IPS-20b (cell line): Measurements from ENCODE around the gene CACNA1C.

Experiments used
- H3K27ac ChIP-seq: one replicate; pipeline ENCODE4 v1.5.1; 2013; ENCODE audit warnings: low read length
- H3K27me3 ChIP-seq: 2 replicates; pipeline ENCODE4 v1.6.1; 2013; ENCODE audit warnings: mild to moderate bottlenecking, low read length, inconsistent platforms; ENCODE audit not compliant: insufficient read depth
- H3K36me3 ChIP-seq: 2 replicates; pipeline ENCODE4 v1.6.1; 2013; ENCODE audit warnings: low read depth, mild to moderate bottlenecking, inconsistent platforms, low read length, moderate library complexity; ENCODE audit not compliant: insufficient read depth
- H3K4me1 ChIP-seq: 2 replicates; pipeline ENCODE4 v1.6.1; 2013; ENCODE audit warnings: mild to moderate bottlenecking, control low read depth, inconsistent platforms, low read length, moderate library complexity; ENCODE audit not compliant: insufficient read depth
- H3K4me3 ChIP-seq: 2 replicates; pipeline ENCODE4 v1.5.1; 2013; ENCODE audit warnings: mild to moderate bottlenecking, low read length, inconsistent platforms
- H3K9ac ChIP-seq: 2 replicates; pipeline ENCODE4 v1.6.1; 2013; ENCODE audit warnings: low read depth, mild to moderate bottlenecking, inconsistent platforms, low read length, moderate library complexity
- H3K9me3 ChIP-seq: 2 replicates; pipeline ENCODE4 v1.6.1; 2013; ENCODE audit warnings: mild to moderate bottlenecking, low read depth, low read length, inconsistent platforms; ENCODE audit not compliant: insufficient read depth

CACNA1C gene

GRCh38 chr12:2640709-2641108 is 587.9 kb downstream of the CACNA1C start:
- H3K4me1 ChIP-seq, result peaks cover 10% of the 10 kb centered on the region; the same call in 1 of the 2 replicates
- no peak overlapping the region for H3K4me3 ChIP-seq
- H3K27me3 ChIP-seq, result no peaks in the 10 kb centered on the region
- H3K9me3 ChIP-seq, result no peaks in the 10 kb centered on the region
- H3K36me3 ChIP-seq, result no peaks in the 10 kb centered on the region
- no peak overlapping the region for H3K9ac ChIP-seq
- no peak overlapping the region for H3K27ac ChIP-seq

GRCh38 chr12:2641207-2641606 is 588.4 kb downstream of the CACNA1C start:
- no peak overlapping the region for H3K27ac ChIP-seq
- no peak overlapping the region for H3K4me3 ChIP-seq
- H3K36me3 ChIP-seq, result no peaks in the 10 kb centered on the region

GRCh38 chr12:2641761-2642160 is 589.0 kb downstream of the CACNA1C start:
- no peaks in the 10 kb centered on the region for H3K36me3 ChIP-seq
- H3K4me1 ChIP-seq, result peaks cover 10% of the 10 kb centered on the region; the same call in 1 of the 2 replicates
- H3K27ac ChIP-seq, result no peak overlapping the region
- H3K4me3 ChIP-seq, result no peak overlapping the region
- H3K9ac ChIP-seq, result no peak overlapping the region
- no peaks in the 10 kb centered on the region for H3K27me3 ChIP-seq
- no peaks in the 10 kb centered on the region for H3K9me3 ChIP-seq

More at GRCh38 chr12:2641207-2641606, 588.4 kb downstream of the CACNA1C start:
- Histone ChIP-seq H3K27me3 (no peaks in the 10 kb centered on the region), H3K4me1 (peaks cover 10% of the 10 kb centered on the region; the same call in 1 of the 2 replicates), H3K9me3 (no peaks in the 10 kb centered on the region), H3K9ac (no peak overlapping the region)

GRCh38 chr12:2642176-2642892 is 589.5 kb downstream of the CACNA1C start:
- Histone ChIP-seq H3K9ac (no peak overlapping the region), H3K27me3 (no peaks in the 10 kb centered on the region), H3K4me3 (no peak overlapping the region), H3K27ac (no peak overlapping the region), H3K9me3 (no peaks in the 10 kb centered on the region), H3K36me3 (no peaks in the 10 kb centered on the region), H3K4me1 (peaks cover 10% of the 10 kb centered on the region; the same call in 1 of the 2 replicates)

DNA sequence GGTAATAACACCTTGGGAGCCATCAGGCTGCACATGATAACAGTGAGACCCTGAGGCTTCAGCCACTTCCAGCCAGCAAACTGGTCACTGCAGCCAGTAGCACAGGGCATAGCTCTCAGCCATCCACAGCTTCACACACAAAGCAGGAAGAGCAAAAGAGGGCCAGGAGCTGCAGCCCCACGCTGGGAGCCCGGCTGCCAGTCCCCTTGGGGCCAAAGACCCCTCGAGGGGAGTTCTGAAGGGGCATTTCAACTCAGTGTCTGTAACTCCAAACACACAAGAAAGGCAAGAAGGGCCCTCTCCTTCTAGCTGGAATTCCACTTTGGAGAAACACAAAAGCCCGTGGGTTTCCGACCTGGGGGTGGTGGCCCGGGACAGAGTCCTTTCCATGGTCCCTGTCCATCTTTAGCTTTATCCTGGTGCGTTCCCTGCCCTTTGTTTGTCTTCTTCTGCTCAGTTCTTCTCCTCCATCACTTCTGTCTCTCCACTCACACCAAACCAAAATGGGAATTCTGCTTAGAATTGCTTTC is 590.2 kb downstream of the CACNA1C start:
- Histone ChIP-seq H3K36me3 (no peaks in the 10 kb centered on the region), H3K27ac (no peak overlapping the region), H3K4me1 (peaks cover 10% of the 10 kb centered on the region; the same call in 1 of the 2 replicates), H3K9me3 (no peaks in the 10 kb centered on the region), H3K4me3 (no peak overlapping the region), H3K27me3 (no peaks in the 10 kb centered on the region), H3K9ac (no peak overlapping the region)

DNA sequence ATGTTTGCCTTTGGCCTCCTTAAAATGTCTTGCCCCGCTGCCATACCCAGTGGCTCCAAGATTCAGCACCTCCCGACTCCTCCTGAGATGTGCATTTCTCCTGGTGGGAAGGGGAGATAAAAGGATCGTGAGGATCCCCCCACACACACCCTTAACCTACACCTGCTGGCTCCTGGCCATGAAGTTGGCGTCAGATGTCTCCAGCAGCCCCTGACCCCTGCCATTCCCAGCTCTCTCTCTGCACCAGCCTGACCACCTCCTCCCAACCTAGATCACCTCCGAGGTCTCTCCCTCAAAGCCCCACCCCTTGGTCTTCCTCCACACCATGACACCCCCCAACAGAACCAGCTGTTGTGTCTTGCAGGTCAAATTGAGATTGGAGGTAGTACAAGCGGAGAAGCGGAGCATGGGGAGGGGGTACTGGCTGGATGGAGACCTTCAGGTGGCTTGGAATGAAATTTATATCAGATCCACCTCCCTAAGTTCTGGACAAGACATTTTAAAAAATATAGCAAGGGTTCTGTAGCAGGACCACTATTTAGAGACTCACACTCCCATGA is 590.9 kb downstream of the CACNA1C start:
- Histone ChIP-seq H3K27me3 (no peaks in the 10 kb centered on the region), H3K4me1 (peaks cover 10% of the 10 kb centered on the region; the same call in 1 of the 2 replicates), H3K4me3 (no peak overlapping the region), H3K27ac (no peak overlapping the region), H3K9me3 (no peaks in the 10 kb centered on the region), H3K9ac (no peak overlapping the region), H3K36me3 (no peaks in the 10 kb centered on the region)

- H3K9ac ChIP-seq, result no peak overlapping the region
- H3K9me3 ChIP-seq, result no peaks in the 10 kb centered on the region
- no peaks in the 10 kb centered on the region for H3K27me3 ChIP-seq
- no peak overlapping the region for H3K4me3 ChIP-seq
- no peaks in the 10 kb centered on the region for H3K36me3 ChIP-seq
- H3K4me1 ChIP-seq, result peaks cover 10% of the 10 kb centered on the region; the same call in 1 of the 2 replicates
- no peak overlapping the region for H3K27ac ChIP-seq
These were observed 592.1 kb downstream of the CACNA1C start for GRCh38 chr12:2644683-2645405.

GRCh38 chr12:2645460-2645859 is 592.7 kb downstream of the CACNA1C start:
- no peaks in the 10 kb centered on the region for H3K9me3 ChIP-seq
- H3K27me3 ChIP-seq, result no peaks in the 10 kb centered on the region
- H3K4me1 ChIP-seq, result peaks cover 10% of the 10 kb centered on the region; the same call in 1 of the 2 replicates
- no peaks in the 10 kb centered on the region for H3K36me3 ChIP-seq
- H3K27ac ChIP-seq, result no peak overlapping the region
- H3K4me3 ChIP-seq, result no peak overlapping the region
- H3K9ac ChIP-seq, result no peak overlapping the region

DNA sequence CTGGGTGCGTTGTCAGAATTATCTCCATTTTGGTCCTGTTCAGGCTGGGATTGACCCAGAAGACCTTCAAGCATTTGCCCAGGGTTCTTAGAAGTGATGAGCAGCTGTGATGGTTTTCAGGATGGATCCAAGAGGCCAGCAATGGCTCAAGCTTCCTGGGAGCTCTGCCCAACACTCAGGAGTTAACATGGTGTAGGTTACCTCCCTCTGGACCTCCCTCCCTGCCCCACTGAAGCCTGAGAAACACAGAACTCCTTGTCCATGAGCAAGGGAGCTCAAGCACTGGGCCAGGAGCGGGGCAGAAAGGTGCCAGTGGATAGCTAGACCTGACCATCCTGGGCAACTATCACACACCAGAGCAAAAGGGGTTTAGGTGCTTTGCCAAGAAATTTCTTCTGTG is 593.6 kb downstream of the CACNA1C start:
- H3K9ac ChIP-seq, result no peak overlapping the region
- peaks cover 4% of the 10 kb centered on the region; the same call in 1 of the 2 replicates for H3K4me1 ChIP-seq

GRCh38 chr12:2647186-2647585 is 594.4 kb downstream of the CACNA1C start:
- no peak overlapping the region for H3K4me3 ChIP-seq
- H3K27ac ChIP-seq, result no peak overlapping the region
- 0 out of 2 replicates have a peak, but pooled peaks cover 4% of the 10 kb centered on the region for H3K27me3 ChIP-seq
- H3K4me1 ChIP-seq, result no peaks in the 10 kb centered on the region; the same call in 1 of the 2 replicates
- H3K9me3 ChIP-seq, result no peaks in the 10 kb centered on the region
- no peak overlapping the region for H3K9ac ChIP-seq
- H3K36me3 ChIP-seq, result no peaks in the 10 kb centered on the region

More for the DNA sequence above, 593.6 kb downstream of the CACNA1C start:
- no peak overlapping the region for H3K4me3 ChIP-seq
- H3K9me3 ChIP-seq, result no peaks in the 10 kb centered on the region
- H3K36me3 ChIP-seq, result no peaks in the 10 kb centered on the region
- no peak overlapping the region for H3K27ac ChIP-seq
- no peaks in the 10 kb centered on the region for H3K27me3 ChIP-seq

- Histone ChIP-seq H3K4me1 (no peaks in the 10 kb centered on the region; the same call in 1 of the 2 replicates), H3K4me3 (no peak overlapping the region), H3K36me3 (no peaks in the 10 kb centered on the region), H3K27me3 (peaks cover 5% of the 10 kb centered on the region; the same call in 1 of the 2 replicates), H3K27ac (no peak overlapping the region), H3K9ac (no peak overlapping the region), H3K9me3 (no peaks in the 10 kb centered on the region)
These were observed 595.6 kb downstream of the CACNA1C start for GRCh38 chr12:2648406-2648805.
